Measurements from ENCODE around the gene CABP4.

Gene CABP4

DNA sequence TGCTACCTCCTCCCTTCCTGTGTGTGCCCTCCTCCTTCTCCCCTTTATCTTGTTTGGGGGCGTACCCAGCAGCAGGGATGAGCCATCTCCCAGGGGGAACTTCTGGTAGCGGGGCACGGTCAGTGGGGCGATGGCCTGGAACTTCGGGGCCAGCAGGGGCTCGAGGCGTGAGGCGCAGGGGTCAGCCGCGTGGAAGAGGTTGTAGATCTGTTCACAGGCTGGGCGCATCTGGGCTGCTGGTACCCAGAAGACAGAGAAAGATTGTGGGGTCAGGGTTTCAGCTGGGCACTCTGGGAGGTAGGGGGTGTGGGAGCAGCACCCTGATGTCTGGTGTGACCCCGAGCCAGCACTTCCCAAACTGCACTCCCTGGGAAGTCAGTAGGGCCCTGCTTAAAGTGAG is 41.0 kb downstream of the CABP4 start:
- no peak for DNase-seq (ENCODE audit: low read depth, low spot score)

DNA sequence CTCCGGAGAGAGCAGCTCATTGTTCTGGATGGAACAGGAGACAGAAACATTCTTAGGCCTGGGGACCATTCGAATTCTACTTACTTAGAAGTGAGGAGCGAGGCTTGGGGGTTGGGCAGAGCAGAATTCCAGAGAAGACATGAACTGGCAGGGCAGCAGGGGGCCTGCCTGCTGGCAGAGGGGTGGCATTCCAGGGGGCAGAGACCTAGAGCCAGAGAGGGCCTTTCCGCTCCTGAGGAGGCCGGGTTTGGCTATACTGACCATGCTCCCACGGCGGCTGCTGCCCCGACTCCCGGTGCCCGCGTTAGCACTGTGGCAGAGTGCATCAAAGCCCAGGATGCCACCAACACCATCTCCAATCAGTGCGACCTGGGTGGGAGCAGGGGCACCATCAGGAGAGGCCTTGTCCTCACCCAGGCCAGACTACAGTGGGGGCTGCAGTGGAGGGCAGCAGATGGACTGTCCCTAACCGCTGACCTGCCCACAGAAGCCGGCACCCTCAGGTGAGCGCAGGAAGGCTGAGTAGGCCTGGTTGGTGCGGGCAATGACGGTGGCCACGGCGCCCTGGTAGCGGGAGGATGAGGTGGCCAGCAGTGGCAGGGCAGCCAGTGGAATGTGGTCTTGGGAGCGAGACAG is 42.6 kb downstream of the CABP4 start:
- DNase-seq (ENCODE audit: low read depth, low spot score): no peak

DNA sequence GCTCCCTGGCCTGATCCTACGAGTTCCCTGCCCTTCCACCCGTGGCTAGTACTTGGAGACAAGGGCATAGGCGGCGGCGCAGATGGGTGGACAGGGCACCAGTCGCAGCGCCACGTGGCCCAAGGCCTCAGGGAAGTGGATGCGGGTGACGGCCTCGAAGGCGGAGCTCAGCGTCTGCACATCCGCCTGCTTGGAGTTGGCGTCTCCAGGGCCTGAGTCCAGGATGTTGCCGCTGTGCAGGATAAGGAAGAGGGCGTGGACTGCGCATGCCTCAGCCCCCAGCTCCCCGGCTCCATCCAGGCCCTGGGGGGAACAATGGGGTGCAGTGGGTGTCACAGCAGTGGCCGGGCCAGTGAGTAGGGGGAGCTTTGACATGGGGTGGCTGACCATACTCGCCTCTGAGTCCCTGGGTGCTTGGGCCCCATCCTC is 43.4 kb downstream of the CABP4 start:
- DNase-seq (ENCODE audit: low read depth, low spot score): no peak

DNA sequence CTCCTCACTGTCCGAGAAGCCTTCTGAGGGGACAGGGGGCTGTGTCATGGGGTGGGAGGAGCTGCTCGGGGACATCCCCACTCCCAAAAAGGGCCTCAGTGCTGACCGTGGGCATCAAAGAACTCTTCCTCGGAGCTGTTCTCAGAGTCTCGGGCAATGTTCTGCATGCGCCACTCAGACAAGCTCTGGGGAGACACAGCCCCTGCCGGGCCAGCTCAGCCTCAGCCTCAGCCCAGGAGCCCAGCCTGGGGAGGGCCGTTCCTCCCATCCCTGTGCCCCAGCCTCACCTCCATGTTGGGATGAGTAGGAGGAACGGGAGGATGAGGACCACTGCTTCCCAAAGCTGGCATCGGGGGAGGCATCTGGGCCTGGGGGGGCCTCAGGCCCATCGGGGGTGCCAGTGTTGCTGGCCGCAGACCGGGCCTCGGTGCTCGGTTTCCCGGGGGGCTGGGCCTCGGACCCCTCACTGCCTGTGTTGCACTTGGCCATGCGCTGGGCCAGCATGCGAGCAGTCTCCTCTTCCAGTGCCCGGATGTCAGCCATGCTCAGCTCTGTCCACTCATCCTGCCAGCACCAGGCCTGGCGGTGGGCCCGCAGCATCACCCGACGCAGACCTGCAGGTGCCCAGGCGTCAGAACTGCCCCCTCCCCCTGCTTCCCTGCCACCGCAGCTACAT is 44.8 kb downstream of the CABP4 start:
- DNase-seq (ENCODE audit: low read depth, low spot score): no peak

DNA sequence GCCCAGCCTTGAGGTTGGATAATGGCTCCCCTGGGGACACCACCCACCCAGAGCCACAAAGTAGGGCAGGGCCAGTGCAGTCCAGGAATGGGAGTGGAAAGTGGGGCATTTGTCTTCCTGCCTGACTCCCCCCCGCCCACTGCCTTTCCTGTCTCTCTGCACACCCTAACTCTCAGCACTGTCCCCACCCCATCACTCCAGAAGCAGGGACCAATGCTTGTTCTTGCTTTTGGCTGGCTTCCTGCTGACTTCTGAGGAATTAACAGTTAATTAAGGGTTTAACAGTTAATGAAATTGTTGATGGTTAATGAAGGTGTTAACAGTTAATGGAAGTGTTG is 45.3 kb downstream of the CABP4 start:
- DNase-seq (ENCODE audit: low read depth, low spot score): no peak

DNA sequence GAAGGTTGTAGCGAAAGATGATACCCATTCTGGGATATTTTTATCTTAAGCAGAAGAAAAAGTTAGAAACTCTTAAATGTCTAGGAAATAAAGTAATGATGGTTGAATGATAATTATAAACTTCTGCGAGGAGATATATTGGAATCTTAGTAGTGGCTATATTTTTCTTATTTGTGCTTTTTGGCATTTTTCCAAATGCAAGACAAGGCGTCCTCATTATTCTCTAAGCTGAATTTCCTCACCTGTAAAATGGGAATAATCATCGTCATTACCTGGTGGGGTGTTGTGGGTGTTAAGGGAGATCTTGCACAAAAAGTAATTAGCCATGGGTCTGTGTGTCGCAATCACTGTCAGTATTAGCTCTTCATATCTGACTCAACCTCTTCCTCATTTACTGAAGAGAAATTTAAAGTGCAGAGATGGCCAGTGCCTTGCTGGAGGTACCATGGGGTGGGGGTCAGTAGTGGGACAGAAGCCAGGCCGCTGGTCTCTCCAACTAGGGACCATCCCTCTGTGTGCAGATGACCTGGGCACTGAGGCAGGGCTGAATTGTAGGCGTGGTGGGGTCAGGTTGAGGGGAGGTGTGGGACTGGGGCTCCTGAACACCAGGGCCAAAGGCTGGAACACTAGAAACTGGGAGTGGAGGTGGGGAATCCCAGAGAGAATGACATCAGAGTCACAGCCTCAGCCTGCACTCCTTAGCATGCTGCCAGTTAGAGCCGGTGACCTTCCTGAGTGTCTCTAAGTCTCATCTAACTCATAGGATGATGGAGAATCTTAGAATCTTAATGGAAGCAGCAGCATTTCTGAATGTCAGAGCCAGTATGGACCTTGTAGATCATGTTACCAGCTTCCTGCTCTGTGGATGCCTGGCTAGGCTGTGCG is 45.9 kb downstream of the CABP4 start:
- no peak for DNase-seq (ENCODE audit: low read depth, low spot score)

DNA sequence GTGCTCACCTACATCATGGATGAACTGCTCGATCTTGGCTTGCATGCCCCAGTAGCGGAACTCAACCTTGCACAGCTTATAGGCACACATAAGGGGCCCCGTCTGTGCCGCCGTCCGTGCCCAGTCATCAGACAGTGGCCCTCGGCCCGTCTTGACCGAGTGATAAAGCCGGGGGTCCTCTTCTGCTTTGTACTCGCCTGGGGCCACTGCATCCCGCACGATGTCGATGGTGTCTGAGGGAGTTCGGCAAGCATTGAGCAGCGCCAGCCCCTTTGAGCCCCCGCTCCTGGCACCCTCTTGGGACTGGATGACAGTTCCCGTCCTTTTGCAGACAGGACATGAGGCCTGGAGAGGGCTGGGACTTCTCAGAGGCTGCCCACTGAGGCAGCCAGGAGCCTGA is 46.7 kb downstream of the CABP4 start:
- DNase-seq (ENCODE audit: low read depth, low spot score): no peak

DNA sequence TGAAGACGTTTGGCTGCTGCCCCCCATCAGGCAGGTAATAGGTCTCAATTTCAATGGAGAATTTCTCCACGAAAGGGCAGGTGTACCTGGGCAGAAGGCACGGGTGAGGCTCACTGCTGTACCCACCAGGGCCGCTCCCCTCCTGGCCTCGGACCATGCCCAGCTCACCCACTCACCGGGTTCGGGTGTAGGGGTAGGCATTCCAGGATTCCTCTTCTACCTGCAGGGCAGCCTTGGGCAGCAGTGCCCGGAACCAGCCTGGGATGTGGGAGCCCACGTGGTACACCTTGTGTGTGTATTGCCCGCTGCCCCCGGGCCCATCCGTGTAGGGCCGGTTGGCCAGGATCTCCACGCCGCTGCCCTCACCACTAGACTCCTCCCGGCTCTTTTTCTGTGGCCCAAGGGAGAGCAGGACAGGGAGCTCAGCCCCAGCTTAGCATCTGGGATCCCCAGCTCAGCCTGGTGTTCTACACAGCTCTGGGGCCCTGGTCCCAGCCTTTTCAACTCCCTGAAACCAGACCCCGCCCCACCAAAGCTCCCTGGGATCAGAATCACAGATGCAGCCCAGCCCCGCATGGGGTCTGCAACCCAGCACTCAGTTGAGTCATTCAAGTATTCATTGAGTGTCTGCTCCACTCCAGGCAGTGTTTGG is 47.3 kb downstream of the CABP4 start:
- no peak for DNase-seq (ENCODE audit: low read depth, low spot score)

DNA sequence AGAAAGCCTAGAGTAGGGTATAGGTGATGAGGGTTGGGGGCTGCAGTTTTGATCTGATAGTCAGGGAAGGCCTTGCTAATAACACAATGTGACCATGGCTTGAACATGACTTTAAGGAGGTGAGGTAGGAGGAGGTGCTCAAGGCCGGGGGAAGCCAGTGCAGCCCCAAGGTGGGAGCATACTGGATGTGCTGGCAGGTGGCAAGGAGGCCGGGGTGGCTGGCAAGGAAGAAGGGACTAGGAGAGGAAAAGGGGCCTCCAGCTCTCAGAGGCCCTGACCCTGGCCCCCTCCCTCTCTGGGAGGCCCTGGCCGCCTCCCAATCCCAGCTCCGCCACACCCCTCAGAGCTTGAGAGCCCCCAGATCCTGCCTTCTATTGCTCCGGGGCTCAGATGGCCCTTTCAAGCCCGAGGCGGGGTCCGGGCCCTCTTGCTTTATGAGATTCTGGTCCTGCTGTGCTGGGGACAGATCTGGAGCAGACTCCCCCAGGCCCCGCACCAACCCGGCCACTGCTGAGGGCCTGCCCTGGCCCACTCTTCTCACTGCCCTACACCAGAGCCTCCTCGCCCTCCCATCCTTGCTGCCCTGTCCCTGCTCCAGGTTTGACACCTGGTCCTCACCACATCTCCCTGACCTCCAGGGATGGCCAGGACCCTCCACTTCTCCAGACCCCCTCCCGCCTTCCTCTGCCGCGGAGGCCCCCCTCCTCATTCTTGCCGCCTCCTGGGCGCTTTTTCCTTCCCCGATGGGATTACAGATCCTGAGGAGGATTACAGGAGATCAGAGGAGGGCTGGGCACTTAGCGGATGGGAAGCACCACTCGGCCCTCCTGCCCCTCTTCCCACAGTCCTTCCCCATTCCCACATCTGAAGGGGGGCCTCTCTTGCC is 48.2 kb downstream of the CABP4 start:
- DNase-seq (ENCODE audit: low read depth, low spot score): no peak

DNA sequence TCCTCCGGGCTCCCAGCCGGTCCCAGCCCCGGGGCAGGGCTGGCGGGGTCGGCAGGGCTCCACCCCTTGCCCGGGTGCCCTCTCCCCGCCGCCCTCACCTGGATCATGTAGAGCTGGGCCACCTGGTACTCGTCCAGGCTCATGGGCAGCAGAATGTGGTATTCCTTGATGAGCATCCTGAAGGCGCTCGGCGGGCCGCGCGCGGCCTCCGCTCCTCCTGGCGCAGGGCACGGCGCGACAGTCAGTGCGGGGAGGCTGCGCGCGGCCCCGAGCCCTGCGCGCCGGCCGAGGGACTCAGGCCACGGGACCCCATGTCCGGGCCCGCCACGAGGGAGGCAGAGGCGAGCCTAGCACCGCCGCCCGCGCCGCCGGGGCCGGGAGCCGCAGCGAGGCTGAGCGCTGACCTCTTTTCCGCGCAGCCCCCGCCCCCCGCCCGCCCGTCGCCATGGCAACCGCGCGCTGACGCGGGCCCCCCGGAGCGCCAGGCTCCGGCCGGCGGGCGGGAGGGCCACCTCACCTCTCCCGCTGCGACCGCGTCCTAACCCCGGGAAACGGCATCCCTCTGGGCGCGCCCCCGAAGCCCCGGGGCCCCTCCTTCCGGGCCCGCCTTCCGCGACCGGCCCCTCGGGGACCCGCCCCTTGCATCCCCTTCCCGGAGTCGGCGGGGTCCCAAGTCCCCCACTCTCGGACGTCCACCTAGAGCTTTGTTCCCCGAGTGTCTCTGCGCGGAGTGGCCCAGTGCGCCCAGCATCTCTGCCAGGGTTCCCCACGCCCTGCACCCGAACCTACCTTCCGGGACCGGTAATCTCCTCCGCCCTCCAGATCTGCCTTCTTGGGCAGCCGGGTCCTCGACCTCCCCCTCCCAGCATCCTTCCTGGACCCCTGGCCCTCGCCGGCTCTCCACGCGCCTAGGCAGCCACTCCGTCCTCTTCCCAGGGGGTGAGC is 49.1 kb downstream of the CABP4 start:
- DNase-seq (ENCODE audit: low read depth, low spot score): no peak

DNA sequence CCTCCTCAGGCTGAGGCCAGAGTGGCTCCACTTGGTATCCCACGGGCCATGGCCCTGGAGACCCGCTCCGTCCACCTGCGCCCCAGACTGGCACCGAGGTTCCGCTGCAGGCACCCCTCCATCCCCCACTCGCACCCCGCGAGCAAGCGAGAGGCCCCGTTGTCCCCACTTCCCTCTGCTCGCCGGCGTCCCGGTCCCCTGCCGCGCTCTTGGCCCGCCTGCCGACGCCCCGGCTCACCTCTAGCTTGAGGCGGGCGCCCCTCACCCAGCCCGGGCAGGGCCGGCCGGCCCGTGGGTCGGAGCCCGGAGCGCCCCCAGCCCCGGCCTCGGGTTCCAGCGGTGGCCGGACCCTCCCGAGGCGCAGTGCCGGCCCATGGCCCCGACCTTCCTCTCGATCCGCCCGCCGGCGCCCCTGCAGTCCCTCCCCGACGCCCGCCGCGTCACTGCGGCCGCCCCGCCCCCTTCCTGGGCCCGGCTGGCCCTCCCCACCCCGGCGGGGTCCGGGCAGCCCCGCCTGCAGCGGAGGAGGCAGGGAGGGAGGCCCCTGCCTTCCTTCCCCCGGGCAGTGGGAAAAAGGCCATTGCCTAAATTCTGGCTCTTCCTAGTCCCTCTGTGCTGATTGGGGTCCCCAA is 49.9 kb downstream of the CABP4 start, which contains the start of gene PITPNM1:
TSS of gene PITPNM1 (minus strand) at position 414 of the 632 bp plus-strand sequence. CDS start 1,183 bp downstream, outside the sequence.
- DNase-seq (ENCODE audit: low read depth, low spot score): no peak

DNA sequence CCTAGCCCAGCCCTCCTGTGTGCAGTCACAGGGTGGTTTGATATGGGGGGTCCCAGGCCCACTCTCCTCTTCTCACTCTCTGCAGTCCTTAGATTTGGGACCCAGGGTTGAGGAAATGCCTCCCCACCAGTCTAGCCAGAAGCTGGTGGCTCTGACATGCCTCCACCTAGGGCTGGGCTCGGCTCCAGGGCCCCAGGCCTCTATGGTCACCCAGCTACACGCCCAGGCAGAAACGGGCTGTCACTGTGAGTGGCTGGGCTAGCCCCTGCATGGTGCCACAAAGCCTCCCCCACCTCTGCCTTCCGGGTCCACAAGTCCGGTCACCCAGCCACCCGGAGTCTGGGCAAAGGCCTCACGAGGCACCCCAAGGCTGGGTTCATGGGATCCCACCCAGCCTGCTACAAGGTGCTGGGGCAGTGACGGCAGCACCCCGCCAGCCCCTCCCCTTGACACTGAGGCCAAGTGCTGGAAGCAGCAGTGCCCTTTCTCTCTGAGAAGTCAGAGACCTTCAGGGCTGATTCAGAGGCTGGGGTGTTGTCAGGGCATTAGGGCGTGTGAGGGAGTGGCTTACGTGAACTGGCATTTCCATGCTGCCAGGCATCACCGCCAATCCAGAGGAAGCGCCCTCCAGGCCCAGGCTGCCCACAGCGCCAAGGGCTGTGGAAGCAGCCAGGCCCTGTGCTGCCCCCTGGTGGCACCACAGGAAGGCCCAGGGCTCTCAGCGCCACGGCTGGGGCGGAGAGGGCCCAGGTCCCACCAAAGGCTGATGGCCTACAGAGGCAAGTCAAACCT is 50.6 kb downstream of the CABP4 start:
- peak; percentile 71 for DNase-seq (ENCODE audit: low read depth, low spot score)

DNA sequence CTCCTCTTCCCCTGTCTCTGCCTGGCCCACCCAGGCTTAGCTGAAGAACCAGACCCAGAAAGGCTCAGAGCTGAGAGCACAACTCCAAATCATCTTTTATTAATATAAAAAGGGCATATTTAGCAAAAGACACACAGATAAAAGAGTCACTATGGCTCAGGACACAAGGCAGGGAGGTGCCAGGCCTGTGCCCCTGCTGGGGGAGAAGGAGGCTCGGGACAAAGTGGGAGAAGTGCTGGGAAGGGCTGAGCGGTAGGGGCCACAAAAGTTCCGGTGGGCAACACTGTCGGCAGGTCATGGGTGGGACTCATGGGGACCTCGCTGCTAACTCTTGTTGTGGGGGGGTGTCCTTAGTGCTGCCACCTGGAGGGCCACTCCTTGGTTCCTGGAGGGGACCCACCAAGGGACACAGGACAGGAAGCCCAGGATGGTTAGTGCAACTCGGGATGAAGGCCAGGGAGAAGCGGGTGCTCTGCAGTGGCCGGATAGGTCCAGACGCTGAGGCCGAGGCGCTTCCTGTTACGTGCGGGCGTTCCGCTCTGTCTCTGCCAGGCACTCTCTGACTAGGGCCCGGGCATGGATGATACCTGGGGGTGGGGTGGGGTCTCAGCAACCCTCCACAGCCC is 51.4 kb downstream of the CABP4 start:
- DNase-seq (ENCODE audit: low read depth, low spot score): no peak

DNA sequence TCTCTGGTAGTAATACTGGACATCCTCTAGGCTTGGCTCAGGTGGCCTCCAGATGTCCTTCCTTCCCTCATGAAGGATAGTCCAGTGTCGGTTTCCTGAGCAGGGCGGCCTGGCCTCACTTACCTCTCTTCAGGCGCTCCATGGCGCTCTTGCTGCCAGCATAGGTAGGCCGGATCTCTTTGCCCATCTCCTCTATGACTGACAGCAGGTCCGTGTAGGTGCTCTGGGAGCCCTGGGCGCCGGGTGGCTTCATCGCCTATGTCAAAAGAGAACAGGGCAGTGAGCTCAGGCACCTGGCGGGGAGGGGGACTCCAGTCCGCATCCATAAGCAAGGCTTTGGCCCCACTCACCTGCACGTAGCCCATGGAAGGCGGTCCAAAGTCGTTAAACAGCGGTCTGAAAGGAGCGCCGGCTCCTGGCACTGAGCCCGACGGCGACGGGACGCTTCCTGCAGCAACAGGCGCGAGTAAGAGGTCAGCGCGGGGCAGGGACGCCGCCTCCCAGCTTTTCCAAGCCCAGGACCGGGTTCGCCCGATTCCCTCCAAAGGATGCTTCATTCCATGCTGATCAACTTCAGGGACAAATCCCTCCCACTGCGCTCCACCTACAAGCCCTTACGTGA is 52.2 kb downstream of the CABP4 start:
- DNase-seq (ENCODE audit: low read depth, low spot score): no peak

DNA sequence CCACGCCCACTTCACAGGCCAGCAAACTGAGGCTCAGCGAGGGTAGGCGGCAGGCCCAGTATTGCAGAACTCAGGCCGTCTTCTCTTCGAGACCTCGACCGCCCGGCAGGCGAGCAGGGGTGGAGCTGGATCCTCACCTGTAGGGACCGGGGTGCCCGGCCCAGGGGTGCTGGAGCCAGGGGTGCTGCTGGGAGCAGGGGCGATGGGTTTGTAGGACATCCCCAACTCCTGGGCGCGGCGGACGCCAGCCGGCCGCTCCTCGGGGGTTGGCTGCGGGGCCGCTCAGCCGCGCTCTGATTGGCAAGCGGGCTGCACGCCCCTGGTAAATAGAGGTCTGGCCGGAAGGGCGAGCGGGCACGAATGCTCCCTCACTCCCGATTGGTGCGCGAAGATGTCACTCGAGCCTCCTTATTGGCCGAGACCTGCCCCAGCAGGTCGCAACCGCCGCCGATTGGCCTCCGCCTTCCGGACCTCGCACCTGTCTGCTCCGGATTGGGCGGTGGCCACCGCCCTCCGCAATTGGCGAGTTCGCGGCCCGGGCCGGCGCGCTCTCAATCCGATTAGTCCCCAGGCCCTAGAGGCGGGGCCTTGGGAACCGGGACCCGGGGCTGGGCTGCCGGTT is 52.8 kb downstream of the CABP4 start, which contains the start of gene CDK2AP2:
TSS of gene CDK2AP2 (minus strand) at position 299 of the 622 bp plus-strand sequence. CDS start at position 219, 80 bp downstream.
- DNase-seq (ENCODE audit: low read depth, low spot score): peak; percentile 91

DNA sequence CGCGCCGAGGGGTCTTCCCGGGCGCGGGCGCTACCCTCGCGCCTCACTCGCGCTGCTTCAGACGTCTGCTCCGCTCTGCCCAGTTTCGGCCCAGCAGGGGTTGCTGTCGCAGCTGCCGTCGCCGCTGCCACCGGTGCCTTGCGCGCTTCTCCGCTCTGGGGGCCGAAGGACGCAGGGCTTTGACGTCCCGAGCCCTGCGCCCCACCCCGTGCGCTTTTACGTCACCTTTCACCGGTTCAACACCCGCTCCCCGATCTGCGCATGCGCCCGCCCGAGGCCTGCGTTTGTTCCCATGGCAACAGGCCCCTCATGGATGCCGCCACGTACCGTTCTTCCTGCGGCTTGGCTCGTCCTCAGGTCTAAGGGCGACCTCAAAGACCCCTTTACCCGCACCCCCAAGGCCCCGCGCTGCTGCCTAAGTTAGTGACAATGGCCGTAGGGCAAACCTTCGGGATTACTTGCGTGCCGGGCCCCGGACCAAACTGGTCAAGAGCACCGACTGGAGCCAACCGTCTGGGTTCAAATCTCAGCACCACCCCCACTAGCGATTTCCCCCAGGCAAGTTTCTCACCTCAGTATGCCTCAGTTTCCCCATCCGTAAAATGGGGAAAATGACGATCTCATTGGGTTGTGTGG is 53.5 kb downstream of the CABP4 start:
- DNase-seq (ENCODE audit: low read depth, low spot score): peak; percentile 99

DNA sequence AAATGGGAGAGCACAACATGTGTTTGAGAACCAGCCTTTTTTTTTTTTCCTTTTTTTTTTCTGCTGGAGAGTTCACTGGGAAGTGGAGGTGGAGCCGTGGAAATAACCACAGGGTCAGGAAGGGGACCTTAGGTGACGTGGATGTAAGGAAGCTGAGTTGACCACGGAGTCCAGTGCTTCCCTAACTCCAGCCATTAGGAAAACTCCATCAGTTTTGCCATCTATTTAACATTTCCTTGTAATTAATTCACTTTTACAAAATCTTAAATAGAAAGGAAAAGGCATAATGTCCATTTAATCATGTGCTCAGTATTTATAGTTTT is 54.8 kb downstream of the CABP4 start:
- no peak for DNase-seq (ENCODE audit: low read depth, low spot score)
